AG04449 (cell line): ENCODE measurements around the gene EPB41L1.

Experiments
- CTCF ChIA-PET: fragments of 350-600 bp; formaldehyde crosslinking; extraction: SDS; loops from one replicate; lab custom pipeline; 2021; ENCODE audit warnings: antibody characterized with exemption; lab: Yijun Ruan, JAX
- POLR2A ChIA-PET: fragments of 400-600, 350-600 bp; formaldehyde crosslinking; extraction: SDS; loops from one replicate; lab custom pipeline; 2020; ENCODE audit warnings: antibody characterized with exemption, inconsistent platforms; lab: Yijun Ruan, JAX
- DNase-seq: peaks from one replicate; pipeline ENCODE4 v3.0.0-alpha.2; 2010; ENCODE audit warnings: low read depth, low spot score
- H3K4me3 ChIP-seq: 2 replicates; pipeline ENCODE4 v1.5.1; 2011; ENCODE audit warnings: low read depth, mild to moderate bottlenecking, control low read depth, low read length
- CTCF ChIP-seq: IDR thresholded peaks from one replicate; pipeline ENCODE4 v1.5.1; 2011; ENCODE audit warnings: mild to moderate bottlenecking, moderate library complexity, low read length, control low read depth, inconsistent platforms; ENCODE audit not compliant: insufficient read depth; ENCODE audit errors: missing control alignments

EPB41L1 gene

GRCh38 chr20:36181934-36182603, 27.5 kb downstream of the EPB41L1 start:
- DNase-seq = no peak
- no peak for TF ChIP-seq CTCF
- POLR2A ChIA-PET = no interaction called here
- H3K4me3 ChIP-seq = no peak overlapping the region
- CTCF ChIA-PET = interaction anchor here (4.1 to 52.9 kb wide), 2 partner anchors 21 to 25 kb away, joined by 20 to 940 read pairs; no protein-coding TSS in a partner anchor

- POLR2A ChIA-PET = no interaction called here
- H3K4me3 ChIP-seq = no peak overlapping the region
- TF ChIP-seq CTCF = no peak
- no peak for DNase-seq
- CTCF ChIA-PET = interaction anchor here (4.1 to 52.9 kb wide), 2 partner anchors 20 to 25 kb away, joined by 20 to 940 read pairs; no protein-coding TSS in a partner anchor
Measured at GRCh38 chr20:36182604-36183154, 28.1 kb downstream of the EPB41L1 start.

- no peak for DNase-seq
- TF ChIP-seq CTCF = no peak
- CTCF ChIA-PET = interaction anchor here (1.0 to 52.9 kb wide), 3 partner anchors 20 to 193 kb away, joined by 4 to 940 read pairs (median 20); no protein-coding TSS in a partner anchor
- POLR2A ChIA-PET = no interaction called here
- no peak overlapping the region for H3K4me3 ChIP-seq
Measured at GRCh38 chr20:36183155-36183944, 28.8 kb downstream of the EPB41L1 start.

GRCh38 chr20:36184816-36185776, 30.6 kb downstream of the EPB41L1 start:
- H3K4me3 ChIP-seq = no peak overlapping the region
- ChIA-PET CTCF (interaction anchor here (1.4 to 52.9 kb wide), 4 partner anchors 18 to 231 kb away, joined by 4 to 940 read pairs (median 14); partner anchors contain the start of gene SCAND1), POLR2A (no interaction called here)
- TF ChIP-seq CTCF = no peak
- DNase-seq = no peak

- POLR2A ChIA-PET = no interaction called here
- no peak for TF ChIP-seq CTCF
- CTCF ChIA-PET = interaction anchor here (0.6 to 52.9 kb wide), 4 partner anchors 9 to 249 kb away, joined by 3 to 940 read pairs (median 498); partner anchors contain the start of gene EPB41L1
- DNase-seq = no peak
- no peak overlapping the region for H3K4me3 ChIP-seq
Measured at GRCh38 chr20:36193977-36194712, 39.6 kb downstream of the EPB41L1 start.
